Measurements from ENCODE around the gene GCLC. TPM values are rescaled to one million over a fixed set of nuclear protein-coding genes. Genes with fewer than 3 reads are reported as not detected.

Gene GCLC
- total RNA-seq, 2 donors from 2014 or later: 13.5 to 26.3 TPM

GRCh38 chr6:53541900-53542299 is 3.0 kb downstream of the GCLC start:
- Histone ChIP-seq H3K4me1 (peaks cover 0 to 28% of the 10 kb centered on the region in 2 donors), H3K9me3 (no peaks in the 10 kb centered on the region), H3K36me3 (no peaks in the 10 kb centered on the region), H3K27ac (no peak overlapping the region), H3K4me3 (no peak overlapping the region), H3K27me3 (no peaks in the 10 kb centered on the region)
- DNase-seq (ENCODE audit: low spot score): no peak
- TF ChIP-seq, protein P1, sequence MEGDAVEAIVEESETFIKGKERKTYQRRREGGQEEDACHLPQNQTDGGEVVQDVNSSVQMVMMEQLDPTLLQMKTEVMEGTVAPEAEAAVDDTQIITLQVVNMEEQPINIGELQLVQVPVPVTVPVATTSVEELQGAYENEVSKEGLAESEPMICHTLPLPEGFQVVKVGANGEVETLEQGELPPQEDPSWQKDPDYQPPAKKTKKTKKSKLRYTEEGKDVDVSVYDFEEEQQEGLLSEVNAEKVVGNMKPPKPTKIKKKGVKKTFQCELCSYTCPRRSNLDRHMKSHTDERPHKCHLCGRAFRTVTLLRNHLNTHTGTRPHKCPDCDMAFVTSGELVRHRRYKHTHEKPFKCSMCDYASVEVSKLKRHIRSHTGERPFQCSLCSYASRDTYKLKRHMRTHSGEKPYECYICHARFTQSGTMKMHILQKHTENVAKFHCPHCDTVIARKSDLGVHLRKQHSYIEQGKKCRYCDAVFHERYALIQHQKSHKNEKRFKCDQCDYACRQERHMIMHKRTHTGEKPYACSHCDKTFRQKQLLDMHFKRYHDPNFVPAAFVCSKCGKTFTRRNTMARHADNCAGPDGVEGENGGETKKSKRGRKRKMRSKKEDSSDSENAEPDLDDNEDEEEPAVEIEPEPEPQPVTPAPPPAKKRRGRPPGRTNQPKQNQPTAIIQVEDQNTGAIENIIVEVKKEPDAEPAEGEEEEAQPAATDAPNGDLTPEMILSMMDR (IDR thresholded peaks at IDR 0.05): no peak

DNA sequence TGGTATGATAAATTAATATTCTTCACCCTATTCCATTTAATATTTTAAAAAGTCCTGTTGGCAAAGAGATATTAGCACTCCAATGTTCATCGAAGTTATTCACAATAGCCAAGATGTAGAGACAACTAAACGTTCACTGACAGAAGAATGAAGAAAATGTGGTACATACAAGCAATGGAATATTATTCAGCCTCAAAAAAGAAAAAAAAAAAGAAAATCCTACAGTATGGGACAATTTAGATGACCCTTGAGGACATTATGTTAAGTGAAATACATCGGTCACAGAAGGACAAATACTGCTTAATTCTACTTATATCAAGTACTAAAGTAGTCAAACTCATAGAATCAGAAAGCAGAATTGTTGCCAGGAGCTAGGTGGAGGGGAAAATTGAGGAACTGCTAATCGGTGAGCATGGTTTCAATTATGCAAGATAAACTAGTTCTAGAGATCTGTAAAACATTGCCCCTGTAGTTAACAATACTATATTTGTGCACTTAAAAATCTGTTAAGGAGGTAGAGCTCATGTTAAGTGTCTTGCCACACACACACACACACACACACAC is 4.7 kb downstream of the GCLC start:
- peaks cover 0 to 26% of the 10 kb centered on the region in 2 donors for H3K4me1 ChIP-seq
- no peaks in the 10 kb centered on the region for H3K27me3 ChIP-seq
- H3K27ac ChIP-seq: no peak overlapping the region
- no peaks in the 10 kb centered on the region for H3K36me3 ChIP-seq
- TF ChIP-seq, protein P1 (IDR thresholded peaks at IDR 0.05): no peak
- DNase-seq (ENCODE audit: low spot score): no peak
- H3K4me3 ChIP-seq: no peak overlapping the region
- no peaks in the 10 kb centered on the region for H3K9me3 ChIP-seq

- peaks cover 0 to 25% of the 10 kb centered on the region in 2 donors for H3K4me1 ChIP-seq
- H3K27ac ChIP-seq: no peak overlapping the region
- no peaks in the 10 kb centered on the region for H3K9me3 ChIP-seq
- H3K36me3 ChIP-seq: no peaks in the 10 kb centered on the region
- no peak for DNase-seq (ENCODE audit: low spot score)
- TF ChIP-seq, protein P1 (IDR thresholded peaks at IDR 0.05): no peak
- H3K27me3 ChIP-seq: no peaks in the 10 kb centered on the region
- no peak overlapping the region for H3K4me3 ChIP-seq
Observed at GRCh38 chr6:53539561-53539960, 5.3 kb downstream of the GCLC start.

GRCh38 chr6:53536561-53536960 is 8.3 kb downstream of the GCLC start:
- peaks cover 0 to 19% of the 10 kb centered on the region in 2 donors for H3K4me1 ChIP-seq
- H3K36me3 ChIP-seq: no peaks in the 10 kb centered on the region
- no peaks in the 10 kb centered on the region for H3K9me3 ChIP-seq
- no peak overlapping the region for H3K27ac ChIP-seq
- TF ChIP-seq, protein P1 (IDR thresholded peaks at IDR 0.05): no peak
- H3K4me3 ChIP-seq: no peak overlapping the region
- no peak for DNase-seq (ENCODE audit: low spot score)
- H3K27me3 ChIP-seq: no peaks in the 10 kb centered on the region

- no peaks in the 10 kb centered on the region for H3K9me3 ChIP-seq
- TF ChIP-seq, protein P1 (IDR thresholded peaks at IDR 0.05): no peak
- H3K36me3 ChIP-seq: no peaks in the 10 kb centered on the region
- H3K4me3 ChIP-seq: no peak overlapping the region
- H3K4me1 ChIP-seq: peaks cover 0 to 41% of the 10 kb centered on the region in 2 donors
- no peaks in the 10 kb centered on the region for H3K27me3 ChIP-seq
- DNase-seq (ENCODE audit: low spot score): no peak
- no peak overlapping the region for H3K27ac ChIP-seq
Observed at GRCh38 chr6:53532942-53533341, 12.0 kb downstream of the GCLC start.

Data from right atrium auricular region (tissue), 2 donors.